Measurements from ENCODE around the gene AATK. TPM values are rescaled to one million over a fixed set of nuclear protein-coding genes. Genes with fewer than 3 reads are reported as not detected.

AATK gene
- total RNA-seq, 2 experiments from 2014 or later = 0.25 to 0.82 TPM

DNA sequence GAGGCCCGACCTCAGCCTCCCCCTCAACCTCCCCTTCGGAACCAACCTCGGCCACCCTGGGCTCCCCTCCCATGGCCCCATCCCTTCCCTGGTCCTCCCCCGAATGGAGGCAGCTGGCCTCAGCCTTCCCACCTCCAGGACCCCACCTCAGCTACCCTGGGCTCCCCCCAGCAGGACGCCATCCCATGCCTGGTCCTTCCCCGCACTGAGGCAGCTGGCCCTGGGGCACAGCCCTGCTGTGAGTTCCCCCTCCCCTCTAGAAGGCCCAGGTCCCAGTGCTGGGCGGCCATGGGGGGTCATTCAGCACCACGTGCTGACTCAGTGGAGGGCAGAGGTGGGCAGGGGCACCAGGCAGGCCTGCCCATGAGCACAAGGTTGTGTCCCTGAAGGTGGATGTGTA, 29.7 kb downstream of the AATK start:
- Mint-ChIP-seq H3K27me3 (no peaks in the 10 kb centered on the region), H3K36me3 (ENCODE audit: low read depth) (no peaks in the 10 kb centered on the region), H3K4me1 (ENCODE audit: low read depth) (no peaks in the 10 kb centered on the region), H3K9me3 (no peaks in the 10 kb centered on the region), H3K27ac (no peak overlapping the region), H3K4me3 (no peak overlapping the region)
- H3K36me3 ChIP-seq (ENCODE audit: insufficient read depth, low read length) = no peaks in the 10 kb centered on the region
- intact Hi-C loops (cut with DNase I, micrococcal nuclease) = no loop called here
- H3K27ac ChIP-seq (ENCODE audit: low read depth in 1 of 2, low read length in 2 of 2) = no peak overlapping the region
- DNase-seq (no peak), ATAC-seq (ENCODE audit: poor library complexity) (no peak)
- H3K27me3 ChIP-seq (ENCODE audit: control insufficient read depth in 1 of 2, insufficient read depth in 2 of 2, low read length in 2 of 2) = no peaks in the 10 kb centered on the region
- ChIA-PET POLR2A (no interaction called here), CTCF (no interaction called here)
- H3K9me3 ChIP-seq (ENCODE audit: control insufficient read depth in 1 of 2, insufficient read depth in 1 of 2, low read length in 2 of 2) = no peaks in the 10 kb centered on the region
- TF ChIP-seq CTCF (IDR thresholded peaks at IDR 0.05) = no peak
- H3K4me3 ChIP-seq (ENCODE audit: low read length) = no peak overlapping the region
- no peaks in the 10 kb centered on the region for H3K4me1 ChIP-seq (ENCODE audit: insufficient read depth, low read length)

DNA sequence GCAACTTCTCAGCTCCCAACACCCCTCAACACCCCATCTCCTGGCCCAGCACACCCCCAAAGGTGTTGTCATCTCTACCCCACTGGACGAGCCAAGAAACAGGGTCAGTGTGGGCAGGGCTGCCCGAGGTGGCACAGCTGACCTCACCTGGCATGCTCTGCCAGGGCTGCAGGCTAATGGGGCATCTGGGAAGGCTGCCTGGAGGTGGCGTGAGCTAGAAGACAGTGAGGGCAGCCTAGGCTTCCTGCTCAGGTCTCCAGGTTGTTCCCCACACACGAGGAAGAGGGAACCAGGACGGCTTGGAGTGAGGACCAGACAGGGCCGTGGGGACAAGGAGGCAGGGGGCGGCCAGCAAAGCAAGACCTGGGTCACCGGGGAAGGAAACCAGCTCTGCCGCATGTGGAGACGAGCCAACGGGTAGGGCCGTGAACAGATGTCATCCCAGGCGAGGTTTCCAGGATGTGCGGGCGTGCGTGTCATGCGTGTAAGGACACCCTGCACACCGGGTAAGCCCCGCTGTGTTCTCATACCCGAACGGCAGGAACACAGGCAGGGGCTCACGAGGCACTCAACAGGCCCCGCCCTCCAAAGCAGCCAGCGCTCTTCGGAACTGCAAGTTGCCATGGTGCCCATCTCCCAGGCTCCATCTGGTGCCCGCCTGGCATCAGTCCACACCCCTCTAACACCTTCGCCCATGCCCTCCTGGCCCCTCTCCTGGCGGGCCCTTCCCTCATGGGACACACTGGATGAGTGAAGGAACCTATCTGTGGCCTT, 30.3 kb downstream of the AATK start:
- no peak overlapping the region for H3K27ac ChIP-seq (ENCODE audit: low read depth in 1 of 2, low read length in 2 of 2)
- DNase-seq (no peak), ATAC-seq (ENCODE audit: poor library complexity) (no peak)
- H3K9me3 Mint-ChIP-seq = no peaks in the 10 kb centered on the region
- no peaks in the 10 kb centered on the region for H3K36me3 Mint-ChIP-seq (ENCODE audit: low read depth)
- H3K27me3 ChIP-seq (ENCODE audit: control insufficient read depth in 1 of 2, insufficient read depth in 2 of 2, low read length in 2 of 2) = no peaks in the 10 kb centered on the region
- no peaks in the 10 kb centered on the region for H3K27me3 Mint-ChIP-seq
- H3K36me3 ChIP-seq (ENCODE audit: insufficient read depth, low read length) = no peaks in the 10 kb centered on the region
- no peak for TF ChIP-seq CTCF (IDR thresholded peaks at IDR 0.05)
- H3K9me3 ChIP-seq (ENCODE audit: control insufficient read depth in 1 of 2, insufficient read depth in 1 of 2, low read length in 2 of 2) = no peaks in the 10 kb centered on the region
- H3K4me1 ChIP-seq (ENCODE audit: insufficient read depth, low read length) = no peaks in the 10 kb centered on the region
- no peak overlapping the region for H3K4me3 ChIP-seq (ENCODE audit: low read length)
- H3K4me3 Mint-ChIP-seq = no peak overlapping the region
- no peaks in the 10 kb centered on the region for H3K4me1 Mint-ChIP-seq (ENCODE audit: low read depth)
- ChIA-PET POLR2A (no interaction called here), CTCF (no interaction called here)
- intact Hi-C loops (cut with DNase I, micrococcal nuclease) = no loop called here
- no peak overlapping the region for H3K27ac Mint-ChIP-seq

GRCh38 chr17:81134064-81134781, 31.8 kb downstream of the AATK start:
- no peak overlapping the region for H3K4me3 ChIP-seq (ENCODE audit: low read length)
- DNase-seq = no peak
- Mint-ChIP-seq H3K36me3 (ENCODE audit: low read depth) (no peaks in the 10 kb centered on the region), H3K4me3 (no peak overlapping the region), H3K9me3 (no peaks in the 10 kb centered on the region), H3K4me1 (ENCODE audit: low read depth) (no peaks in the 10 kb centered on the region), H3K27me3 (no peaks in the 10 kb centered on the region), H3K27ac (no peak overlapping the region)
- intact Hi-C loops (cut with DNase I, micrococcal nuclease) = no loop called here
- no peaks in the 10 kb centered on the region for H3K27me3 ChIP-seq (ENCODE audit: control insufficient read depth in 1 of 2, insufficient read depth in 2 of 2, low read length in 2 of 2)
- ChIA-PET CTCF (no interaction called here), POLR2A (no interaction called here)
- H3K27ac ChIP-seq (ENCODE audit: low read depth in 1 of 2, low read length in 2 of 2) = no peak overlapping the region
- H3K4me1 ChIP-seq (ENCODE audit: insufficient read depth, low read length) = no peaks in the 10 kb centered on the region
- TF ChIP-seq CTCF (IDR thresholded peaks at IDR 0.05) = no peak
- H3K9me3 ChIP-seq (ENCODE audit: control insufficient read depth in 1 of 2, insufficient read depth in 1 of 2, low read length in 2 of 2) = no peaks in the 10 kb centered on the region
- no peak for ATAC-seq (ENCODE audit: poor library complexity)
- no peaks in the 10 kb centered on the region for H3K36me3 ChIP-seq (ENCODE audit: insufficient read depth, low read length)
